ENCODE measurements around the gene CTTNBP2NL.
A peak's percentile ranks its signal among the peaks of the same experiment; 100 is the strongest.

CTTNBP2NL gene

GRCh38 chr1:112444269-112444668 lies 48.3 kb downstream of the CTTNBP2NL start:
- no peak for TF ChIP-seq GLI4 (tag by site-specific recombination; IDR thresholded peaks at IDR 0.05)
- no peak for TF ChIP-seq MYNN (tag by site-specific recombination; IDR thresholded peaks at IDR 0.05; ENCODE audit: borderline replicate concordance)
- no peak for TF ChIP-seq ZNF148 (tag by site-specific recombination; IDR thresholded peaks at IDR 0.05; ENCODE audit: borderline replicate concordance)
- TF ChIP-seq, protein P1, sequence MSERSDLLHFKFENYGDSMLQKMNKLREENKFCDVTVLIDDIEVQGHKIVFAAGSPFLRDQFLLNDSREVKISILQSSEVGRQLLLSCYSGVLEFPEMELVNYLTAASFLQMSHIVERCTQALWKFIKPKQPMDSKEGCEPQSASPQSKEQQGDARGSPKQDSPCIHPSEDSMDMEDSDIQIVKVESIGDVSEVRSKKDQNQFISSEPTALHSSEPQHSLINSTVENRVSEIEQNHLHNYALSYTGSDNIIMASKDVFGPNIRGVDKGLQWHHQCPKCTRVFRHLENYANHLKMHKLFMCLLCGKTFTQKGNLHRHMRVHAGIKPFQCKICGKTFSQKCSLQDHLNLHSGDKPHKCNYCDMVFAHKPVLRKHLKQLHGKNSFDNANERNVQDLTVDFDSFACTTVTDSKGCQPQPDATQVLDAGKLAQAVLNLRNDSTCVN (tag by site-specific recombination; optimal IDR thresholded peaks at IDR 0.05): no peak
- TF ChIP-seq ZNF426 (tag by site-specific recombination; IDR thresholded peaks at IDR 0.05): no peak
- TF ChIP-seq ZNF24 (tag by site-specific recombination; IDR thresholded peaks at IDR 0.05): no peak
- TF ChIP-seq ZNF623 (tag by site-specific recombination; IDR thresholded peaks at IDR 0.05): no peak
- no peak for TF ChIP-seq ZNF660 (tag by site-specific recombination; IDR thresholded peaks at IDR 0.05)
- no peak for TF ChIP-seq ZNF266 (tag by site-specific recombination; IDR thresholded peaks at IDR 0.05; ENCODE audit: low read depth)
- no peak for TF ChIP-seq ZNF654 (tag by site-specific recombination; IDR thresholded peaks at IDR 0.05; ENCODE audit: low read depth)
- no peak for TF ChIP-seq ZNF658 (tag by site-specific recombination; IDR thresholded peaks at IDR 0.05)
- TF ChIP-seq KLF1 (tag by site-specific recombination; IDR thresholded peaks at IDR 0.05): no peak
- no peak for TF ChIP-seq ZNF521 (tag by site-specific recombination; IDR thresholded peaks at IDR 0.05)
- no peak for TF ChIP-seq ZNF837 (tag by site-specific recombination; IDR thresholded peaks at IDR 0.05)
- peaks cover 0 to 7% of the 10 kb centered on the region in 2 experiments; a peak in 1 of 3 replicates for H3K36me3 ChIP-seq (ENCODE audit: control insufficient read depth in 2 of 2, insufficient read depth in 1 of 2, low read length in 2 of 2)
- H3K9me3 ChIP-seq (ENCODE audit: control insufficient read depth, insufficient read depth, low read depth, low read length): no peaks in the 10 kb centered on the region
- POLR2A ChIA-PET: no interaction called here
- H3K27ac ChIP-seq (ENCODE audit: extremely low read depth, low read depth, low read length): no peak overlapping the region
- H3K4me3 ChIP-seq (ENCODE audit: low read depth, low read length): no peak overlapping the region
- no peaks in the 10 kb centered on the region for H3K4me1 ChIP-seq (ENCODE audit: control insufficient read depth, insufficient read depth, low read length)
- CTCF ChIA-PET: interaction anchor here (0.7 kb wide), 1 partner anchor 53 kb away, joined by 3 read pairs; no protein-coding TSS in a partner anchor

GRCh38 chr1:112445596-112445995 lies 49.6 kb downstream of the CTTNBP2NL start:
- no peaks in the 10 kb centered on the region for H3K9me3 ChIP-seq (ENCODE audit: control insufficient read depth, insufficient read depth, low read depth, low read length)
- ChIA-PET POLR2A (no interaction called here), CTCF (interaction anchor here (0.6 to 2.5 kb wide), 2 partner anchors 20 to 159 kb away, joined by 3 to 15 read pairs; no protein-coding TSS in a partner anchor)
- peaks cover 0 to 19% of the 10 kb centered on the region in 2 experiments; a peak in 1 of 3 replicates for H3K36me3 ChIP-seq (ENCODE audit: control insufficient read depth in 2 of 2, insufficient read depth in 1 of 2, low read length in 2 of 2)
- H3K27ac ChIP-seq (ENCODE audit: extremely low read depth, low read depth, low read length): no peak overlapping the region
- H3K4me1 ChIP-seq (ENCODE audit: control insufficient read depth, insufficient read depth, low read length): no peaks in the 10 kb centered on the region
- TF ChIP-seq ZNF488 (tag by site-specific recombination; IDR thresholded peaks at IDR 0.05): no peak
- peak; percentile 49; the same call in 1 of the 2 replicates for TF ChIP-seq SP7 (tag by site-specific recombination; IDR thresholded peaks at IDR 0.05)
- H3K4me3 ChIP-seq (ENCODE audit: low read depth, low read length): no peak overlapping the region

- Histone ChIP-seq H3K4me3 (ENCODE audit: low read depth, low read length) (no peak overlapping the region), H3K4me1 (ENCODE audit: control insufficient read depth, insufficient read depth, low read length) (no peaks in the 10 kb centered on the region), H3K36me3 (ENCODE audit: control insufficient read depth in 2 of 2, insufficient read depth in 1 of 2, low read length in 2 of 2) (peaks cover 0 to 17% of the 10 kb centered on the region in 2 experiments; a peak in 2 of 3 replicates), H3K9me3 (ENCODE audit: control insufficient read depth, insufficient read depth, low read depth, low read length) (no peaks in the 10 kb centered on the region), H3K27ac (ENCODE audit: extremely low read depth, low read depth, low read length) (no peak overlapping the region)
- CTCF ChIA-PET: interaction anchor here (0.6 to 2.5 kb wide), 3 partner anchors 19 to 141 kb away, joined by 3 to 15 read pairs (median 3); no protein-coding TSS in a partner anchor
- TF ChIP-seq ZNF324 (tag by site-specific recombination; IDR thresholded peaks at IDR 0.05): no peak
- TF ChIP-seq ZNF624 (tag by site-specific recombination; IDR thresholded peaks at IDR 0.05): no peak
- no peak for TF ChIP-seq ZNF2 (tag by site-specific recombination; IDR thresholded peaks at IDR 0.05)
- no peak for TF ChIP-seq ZNF114 (tag by site-specific recombination; IDR thresholded peaks at IDR 0.05)
- TF ChIP-seq, protein P2, sequence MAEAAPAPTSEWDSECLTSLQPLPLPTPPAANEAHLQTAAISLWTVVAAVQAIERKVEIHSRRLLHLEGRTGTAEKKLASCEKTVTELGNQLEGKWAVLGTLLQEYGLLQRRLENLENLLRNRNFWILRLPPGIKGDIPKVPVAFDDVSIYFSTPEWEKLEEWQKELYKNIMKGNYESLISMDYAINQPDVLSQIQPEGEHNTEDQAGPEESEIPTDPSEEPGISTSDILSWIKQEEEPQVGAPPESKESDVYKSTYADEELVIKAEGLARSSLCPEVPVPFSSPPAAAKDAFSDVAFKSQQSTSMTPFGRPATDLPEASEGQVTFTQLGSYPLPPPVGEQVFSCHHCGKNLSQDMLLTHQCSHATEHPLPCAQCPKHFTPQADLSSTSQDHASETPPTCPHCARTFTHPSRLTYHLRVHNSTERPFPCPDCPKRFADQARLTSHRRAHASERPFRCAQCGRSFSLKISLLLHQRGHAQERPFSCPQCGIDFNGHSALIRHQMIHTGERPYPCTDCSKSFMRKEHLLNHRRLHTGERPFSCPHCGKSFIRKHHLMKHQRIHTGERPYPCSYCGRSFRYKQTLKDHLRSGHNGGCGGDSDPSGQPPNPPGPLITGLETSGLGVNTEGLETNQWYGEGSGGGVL (tag by site-specific recombination; IDR thresholded peaks at IDR 0.05): no peak
- no peak for TF ChIP-seq ZNF350 (tag by site-specific recombination; IDR thresholded peaks at IDR 0.05)
- no peak for TF ChIP-seq ZNF561 (tag by site-specific recombination; IDR thresholded peaks at IDR 0.05; ENCODE audit: borderline replicate concordance)
- no peak for TF ChIP-seq ZNF692 (tag by site-specific recombination; IDR thresholded peaks at IDR 0.05)
- no peak for TF ChIP-seq ZNF311 (tag by site-specific recombination; IDR thresholded peaks at IDR 0.05; ENCODE audit: borderline replicate concordance)
- POLR2A ChIA-PET: no interaction called here
Observed at GRCh38 chr1:112446411-112446810, 50.4 kb downstream of the CTTNBP2NL start.

Measured in HEK293 (cell line).